Measurements from ENCODE around the gene DNAH2.

Gene DNAH2

GRCh38 chr17:7727886-7728285, 10.3 kb downstream of the DNAH2 start:
- DNase-seq: no peak

- no peak for DNase-seq
These were observed 12.3 kb downstream of the DNAH2 start for GRCh38 chr17:7729816-7730215.

DNA sequence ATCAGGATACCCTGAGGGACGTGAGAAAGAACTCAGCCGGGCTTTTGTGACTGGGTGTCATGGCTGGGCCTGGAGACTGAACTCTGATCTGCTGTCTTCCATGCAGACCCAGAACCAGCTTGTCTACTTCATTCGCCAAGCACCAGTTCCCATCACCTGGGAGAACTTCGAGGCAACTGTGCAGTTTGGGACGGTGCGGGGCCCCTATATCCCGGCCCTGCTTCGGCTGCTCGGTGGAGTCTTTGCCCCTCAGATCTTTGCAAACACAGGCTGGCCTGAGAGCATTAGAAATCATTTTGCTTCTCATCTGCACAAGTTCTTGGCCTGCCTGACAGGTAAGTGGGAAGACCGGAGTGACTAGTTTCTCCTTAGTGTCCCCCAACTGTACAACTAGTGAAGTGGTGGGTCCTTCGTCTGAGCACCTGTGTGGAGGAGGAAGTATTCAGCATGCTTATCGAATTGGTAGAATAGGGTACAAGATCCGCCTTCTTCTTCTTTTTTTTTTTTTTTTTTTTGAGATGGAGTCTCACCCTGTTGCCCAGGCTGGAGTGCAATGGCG, 15.5 kb downstream of the DNAH2 start:
- DNase-seq: no peak

- DNase-seq: no peak
These were observed 20.1 kb downstream of the DNAH2 start for GRCh38 chr17:7737601-7738000.

- no peak for DNase-seq
These were observed 22.2 kb downstream of the DNAH2 start for GRCh38 chr17:7739746-7740145.

DNA sequence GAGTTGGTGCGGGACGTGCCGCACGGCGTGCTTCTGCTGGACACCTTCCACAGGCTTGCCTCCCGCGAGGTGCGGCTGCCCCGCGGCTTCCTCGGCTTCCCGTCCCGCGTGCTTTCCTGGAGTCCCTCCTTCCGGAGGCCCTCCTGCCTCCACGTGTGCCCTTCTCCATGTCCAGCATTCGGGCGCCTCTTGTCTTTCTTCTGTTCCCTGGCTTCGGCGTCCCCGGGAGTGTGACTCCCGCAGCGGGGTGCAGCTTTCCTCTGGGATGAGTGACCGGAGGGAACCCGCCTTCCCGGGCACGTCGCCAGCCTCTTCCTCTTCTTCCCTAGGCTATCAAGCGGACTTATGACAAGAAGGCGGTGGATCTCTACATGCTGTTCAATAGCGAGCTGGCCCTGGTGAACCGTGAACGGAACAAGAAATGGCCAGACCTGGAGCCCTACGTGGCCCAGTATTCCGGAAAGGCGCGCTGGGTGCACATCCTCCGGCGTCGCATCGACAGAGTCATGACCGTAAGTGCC, 23.0 kb downstream of the DNAH2 start:
- DNase-seq: no peak

DNA sequence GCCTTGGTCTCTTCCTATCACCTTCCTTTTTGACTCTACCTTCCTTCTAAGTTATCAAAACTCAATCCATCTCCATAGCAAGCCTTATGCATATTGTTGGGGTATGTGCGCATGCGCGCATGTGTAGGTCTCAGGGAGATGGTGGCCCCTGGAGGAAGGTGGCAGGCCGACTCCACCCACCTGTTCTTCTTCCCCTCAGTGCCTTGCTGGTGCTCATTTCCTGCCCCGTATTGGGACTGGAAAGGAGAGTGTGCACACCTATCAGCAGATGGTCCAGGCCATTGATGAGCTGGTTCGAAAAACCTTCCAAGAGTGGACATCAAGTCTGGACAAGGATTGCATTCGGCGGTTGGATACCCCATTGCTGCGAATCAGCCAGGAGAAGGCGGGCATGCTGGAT, 25.2 kb downstream of the DNAH2 start:
- no peak for DNase-seq

DNA sequence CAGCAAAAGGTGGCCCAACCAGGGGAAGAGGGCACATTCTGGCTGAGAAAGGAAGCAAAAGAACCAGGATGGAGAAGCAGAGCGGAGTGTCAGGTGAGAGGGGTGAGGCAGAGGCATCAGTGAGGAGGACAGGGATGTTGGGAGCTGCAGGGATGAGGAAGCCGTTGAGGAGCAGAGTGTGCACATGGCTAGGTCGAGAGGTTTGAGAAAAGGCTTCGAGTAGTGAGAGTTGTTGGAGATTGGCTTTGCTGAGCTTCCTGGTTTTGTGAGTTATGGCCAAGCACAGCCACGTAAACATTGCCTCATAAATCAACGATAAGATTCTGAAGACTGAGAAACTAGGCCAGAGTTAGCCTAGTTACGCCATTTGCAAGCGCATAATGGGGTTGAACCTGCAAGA, 26.9 kb downstream of the DNAH2 start:
- DNase-seq: no peak

DNA sequence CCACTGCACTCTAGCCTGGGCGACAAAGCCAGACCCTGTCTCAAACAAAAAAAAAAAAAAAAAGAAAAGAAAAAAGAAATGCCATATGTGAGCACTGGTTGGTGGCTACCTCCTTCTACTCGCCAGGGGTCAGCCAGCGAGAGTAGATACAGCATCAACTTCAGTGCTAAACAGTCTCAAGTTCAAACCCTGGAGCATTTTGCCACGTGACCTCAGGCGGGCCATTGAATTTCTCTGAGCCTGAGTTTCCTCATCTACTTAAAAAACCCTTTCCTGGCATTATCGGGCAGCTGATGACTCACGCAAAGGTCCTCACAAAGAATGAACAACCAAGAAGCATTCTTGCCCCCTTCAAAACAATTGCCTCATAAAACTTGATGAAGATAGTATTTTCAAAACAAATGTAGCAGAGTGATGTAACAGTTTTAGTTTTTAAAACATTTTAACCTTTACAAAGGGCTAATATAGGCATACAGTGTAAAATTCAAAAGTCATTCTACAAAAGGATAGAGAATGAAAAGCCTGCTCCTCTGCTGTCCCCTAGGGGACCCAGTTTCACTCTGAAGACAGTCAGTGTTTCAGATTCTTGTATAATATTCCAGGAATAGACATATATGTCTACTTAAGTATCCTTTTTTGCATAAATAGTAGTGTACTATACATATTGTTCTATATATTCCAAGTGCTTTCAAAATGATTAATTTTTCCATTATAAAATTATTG, 28.4 kb downstream of the DNAH2 start:
- no peak for DNase-seq

GRCh38 chr17:7747635-7748071, 30.1 kb downstream of the DNAH2 start:
- DNase-seq: no peak

- DNase-seq: no peak
These were observed 30.7 kb downstream of the DNAH2 start for GRCh38 chr17:7748076-7748775.

DNA sequence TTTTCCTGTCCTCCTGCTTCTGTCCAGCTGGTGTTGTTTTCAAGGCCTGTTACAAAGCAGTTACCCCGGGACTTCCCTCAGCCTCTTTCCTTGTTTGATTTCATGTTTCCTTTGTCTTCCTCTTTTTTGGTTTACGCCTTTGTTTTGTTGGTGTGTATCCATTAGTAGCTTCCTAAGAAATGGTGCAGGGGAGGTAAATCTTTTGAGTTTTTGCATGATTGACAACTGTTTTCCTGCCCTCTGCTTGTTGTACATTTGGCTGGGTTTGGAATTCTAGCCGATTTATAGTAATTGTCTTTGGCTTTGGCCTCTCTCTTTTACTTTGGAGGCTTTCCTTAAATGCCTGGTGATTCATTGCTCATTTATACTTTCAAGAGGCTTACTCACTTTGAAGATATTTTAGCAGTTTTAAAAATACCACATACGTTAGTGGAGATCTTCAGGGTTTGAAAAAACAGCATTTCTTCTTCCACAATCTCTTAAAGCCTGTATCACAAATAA, 32.8 kb downstream of the DNAH2 start:
- DNase-seq: no peak

DNA sequence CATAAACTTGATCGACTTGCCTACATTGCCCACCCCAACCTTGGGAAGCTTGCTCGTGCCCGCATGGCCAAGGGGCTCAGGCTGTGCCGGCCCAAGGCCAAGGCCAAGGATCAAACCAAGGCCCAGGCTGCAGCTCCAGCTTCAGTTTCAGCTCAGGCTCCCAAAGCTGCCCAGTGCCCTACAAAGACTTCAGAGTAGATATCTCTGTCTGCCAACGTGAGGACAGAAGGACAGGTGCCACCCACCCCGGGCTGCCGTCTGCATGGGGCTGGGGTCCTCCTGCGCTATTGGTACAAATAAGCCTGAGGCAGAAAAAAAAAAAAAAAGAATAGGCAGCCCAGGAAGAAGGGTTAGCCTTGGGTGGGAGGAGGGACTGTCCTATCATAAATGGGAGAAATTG, 37.1 kb downstream of the DNAH2 start:
- DNase-seq: no peak

DNA sequence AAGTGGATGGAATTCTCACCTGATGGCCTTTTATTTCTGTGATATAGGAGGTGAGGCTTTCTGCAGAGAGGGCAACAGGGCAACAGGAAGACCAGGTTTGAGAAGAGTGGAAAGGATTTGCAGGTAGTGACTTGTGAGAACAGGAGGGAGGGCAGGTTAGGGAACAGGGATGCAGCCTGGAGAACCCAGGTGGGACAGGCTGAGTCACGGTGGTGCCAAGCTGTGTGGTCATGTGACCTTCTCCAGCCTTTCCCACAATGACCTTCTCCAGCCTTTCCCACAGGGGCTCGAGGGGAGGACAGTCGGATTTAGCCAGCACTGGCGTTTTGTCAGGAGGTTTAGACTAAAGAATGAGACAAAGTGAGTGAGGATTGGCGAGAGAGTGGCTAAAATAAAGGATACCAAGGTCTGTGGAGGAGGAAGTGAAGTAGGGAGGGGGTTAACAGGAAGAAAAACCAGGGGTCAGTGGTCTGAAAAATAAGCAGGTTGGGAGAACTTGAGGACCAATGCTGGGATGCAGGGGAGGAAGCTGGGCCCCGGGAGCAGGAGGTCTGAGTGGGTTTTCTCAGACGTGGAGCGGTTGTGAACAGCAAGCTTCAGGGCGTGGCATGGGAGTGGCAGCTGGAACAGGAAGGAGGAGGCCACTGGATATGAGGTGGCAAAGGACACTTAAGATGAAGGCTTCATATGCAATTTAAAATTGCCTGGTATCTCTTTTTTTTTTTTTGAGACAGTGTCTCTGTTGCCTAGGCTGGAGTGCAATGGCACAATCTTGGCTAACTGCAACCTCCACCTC, 37.7 kb downstream of the DNAH2 start:
- no peak for DNase-seq

DNA sequence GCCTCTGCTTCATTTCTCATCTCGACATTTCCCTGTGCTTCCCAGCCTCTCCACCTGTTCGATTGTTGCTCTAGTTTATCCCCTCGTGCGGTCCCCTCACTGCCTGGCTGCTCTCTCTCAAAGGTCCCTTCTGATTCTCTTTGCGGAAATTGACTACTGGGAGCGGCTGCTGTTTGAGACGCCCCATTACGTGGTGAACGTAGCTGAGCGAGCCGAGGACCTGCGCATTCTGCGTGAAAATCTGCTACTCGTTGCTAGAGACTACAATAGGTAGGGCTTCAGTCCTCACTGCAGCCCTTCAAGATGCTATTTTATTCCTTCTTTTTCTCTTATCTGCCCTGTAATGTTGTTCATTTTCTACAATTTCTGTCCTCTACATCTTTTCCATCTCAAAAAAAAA, 39.4 kb downstream of the DNAH2 start:
- DNase-seq: no peak

DNA sequence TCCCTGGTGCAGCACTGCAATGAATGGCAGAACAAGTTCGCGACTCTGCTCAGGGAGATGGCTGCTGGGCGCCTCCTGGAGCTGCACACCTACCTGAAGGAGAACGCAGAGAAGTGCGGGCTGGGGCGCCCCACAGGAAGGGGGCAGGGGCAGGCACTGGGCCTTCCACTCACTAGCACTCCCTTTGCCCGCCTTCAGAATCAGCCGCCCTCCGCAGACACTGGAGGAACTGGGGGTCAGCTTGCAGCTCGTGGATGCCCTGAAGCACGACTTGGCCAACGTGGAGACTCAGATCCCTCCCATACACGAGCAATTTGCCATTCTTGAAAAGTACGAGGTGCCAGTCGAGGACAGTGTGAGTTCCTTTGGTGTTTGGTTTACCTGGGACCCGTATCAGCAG, 46.4 kb downstream of the DNAH2 start:
- no peak for DNase-seq

DNA sequence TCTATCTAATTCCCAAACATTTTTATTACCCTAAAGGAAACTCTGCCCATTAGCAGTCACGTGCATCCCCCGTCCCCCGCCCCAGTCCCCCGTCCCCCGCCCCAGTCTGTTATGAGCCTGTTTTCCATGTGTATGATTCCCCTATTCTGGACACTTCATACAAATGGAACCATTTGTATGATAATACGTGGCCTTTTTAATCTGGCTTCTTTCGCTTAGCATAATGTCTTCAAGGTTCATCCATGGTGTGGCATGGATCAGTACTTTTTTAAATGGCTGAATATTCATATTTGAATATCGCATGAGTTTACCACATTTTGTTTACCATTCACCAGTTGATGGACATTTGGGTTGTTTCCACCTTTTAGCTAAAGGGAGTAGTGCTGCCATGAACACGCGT, 49.5 kb downstream of the DNAH2 start:
- no peak for DNase-seq

DNA sequence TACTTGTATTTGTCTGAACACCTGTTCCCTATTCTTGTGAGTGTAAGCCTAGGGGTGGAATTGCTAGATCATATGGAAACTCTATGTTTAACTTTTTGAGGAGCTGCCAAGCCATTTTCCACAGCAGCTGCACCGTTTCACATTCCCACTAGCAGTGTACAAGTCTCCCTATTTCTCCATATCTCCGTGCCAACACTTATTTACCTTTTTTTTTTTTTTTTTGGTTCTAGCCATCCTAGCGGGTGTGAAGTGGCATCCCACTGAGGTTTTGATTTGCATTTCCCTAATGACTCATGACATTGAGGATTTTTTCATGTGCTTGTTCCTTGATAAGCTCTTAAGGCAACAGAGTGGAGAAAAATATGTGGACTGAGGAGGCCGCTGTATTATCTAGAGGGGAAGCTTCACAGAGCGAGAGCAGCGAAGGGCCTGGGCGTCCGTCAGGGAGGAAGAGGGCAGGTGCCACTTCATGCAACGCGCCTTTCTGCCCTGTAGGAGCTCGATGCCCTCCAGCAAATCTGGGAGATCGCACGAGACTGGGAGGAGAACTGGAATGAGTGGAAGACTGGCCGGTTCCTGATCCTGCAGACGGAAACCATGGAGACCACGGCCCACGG, 50.0 kb downstream of the DNAH2 start:
- no peak for DNase-seq

GRCh38 chr17:7769854-7770253, 52.3 kb downstream of the DNAH2 start:
- no peak for DNase-seq

- DNase-seq: no peak
These were observed 56.5 kb downstream of the DNAH2 start for GRCh38 chr17:7774055-7774521.

DNA sequence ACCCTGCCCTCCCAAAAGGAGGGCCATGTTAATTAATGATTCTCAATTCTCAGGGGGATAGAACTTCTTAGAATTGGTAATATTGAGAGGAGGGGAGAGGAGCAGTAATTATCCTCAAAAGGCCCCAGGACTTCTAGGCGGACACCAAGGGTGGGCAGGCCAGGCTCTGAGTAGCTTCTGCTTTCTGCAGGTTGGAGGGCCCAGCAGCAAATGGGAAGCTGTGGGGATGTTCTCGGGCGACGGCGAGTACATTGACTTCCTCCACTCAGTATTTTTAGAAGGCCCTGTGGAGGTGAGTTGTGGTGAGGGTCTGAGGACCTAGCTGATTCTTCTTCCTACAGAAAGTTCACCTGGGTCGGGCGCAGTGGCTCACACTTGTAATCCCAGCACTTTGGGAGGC, 57.5 kb downstream of the DNAH2 start:
- no peak for DNase-seq

- no peak for DNase-seq
These were observed 59.5 kb downstream of the DNAH2 start for GRCh38 chr17:7777017-7777416.

DNA sequence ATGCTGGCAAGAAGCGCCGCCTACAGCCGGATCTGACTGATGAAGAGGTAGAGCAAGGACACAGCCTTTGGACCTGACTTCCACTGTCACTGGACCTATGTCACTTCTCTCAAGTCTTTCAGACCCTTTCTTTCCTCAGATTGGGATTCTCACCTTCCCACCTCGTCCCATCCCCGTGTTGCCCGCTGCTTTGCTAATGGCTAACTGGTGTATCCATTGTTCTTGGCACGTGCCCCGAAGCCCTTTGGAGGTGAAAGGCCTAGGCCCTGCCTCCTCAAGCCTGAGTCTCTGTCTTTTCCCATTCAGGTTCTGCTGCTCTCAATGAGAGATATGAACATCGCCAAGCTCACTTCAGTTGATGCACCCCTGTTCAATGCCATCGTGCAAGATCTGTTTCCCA, 63.2 kb downstream of the DNAH2 start:
- no peak for DNase-seq

Data from activated effector memory CD4-positive, alpha-beta T cell treated with Interleukin-2 at 50 U/mL for 16 hours (primary cell).